NCI-H2171 treated with DMSO at 0.1 percent for 48 hours (cell line): Measurements from ENCODE around the gene COL9A2.

Experiments
- DNase-seq: peaks from one replicate; lab custom pipeline; 2025; lab: John Stamatoyannopoulos, UW

The COL9A2 gene

GRCh38 chr1:40257688-40258444 lies 59.2 kb downstream of the COL9A2 start, which contains the start of gene ZMPSTE24:
Gene ZMPSTE24, plus strand, starts transcription at chr1:40258236. Its CDS starts 36 bp downstream, at chr1:40258272.
- DNase-seq, result peak; percentile 98

GRCh38 chr1:40257313-40257687 lies 59.8 kb downstream of the COL9A2 start:
- DNase-seq, result peak; percentile 81

GRCh38 chr1:40256401-40257084 lies 60.5 kb downstream of the COL9A2 start:
- no peak for DNase-seq

GRCh38 chr1:40255231-40255630 lies 61.9 kb downstream of the COL9A2 start:
- DNase-seq, result no peak

- DNase-seq, result no peak
These were observed 64.5 kb downstream of the COL9A2 start for GRCh38 chr1:40252601-40253000.

GRCh38 chr1:40251456-40251855 lies 65.6 kb downstream of the COL9A2 start:
- DNase-seq, result no peak
